BLaER1 treated with 17β-estradiol and CSF1 and Interleukin-3, amounts not matched to agents 10 nM and 100 nM (cell line): Measurements from ENCODE around the gene LTF.
"Not testable (repeated sequence)": the region's sequence is repeated elsewhere in the genome, so short reads cannot be mapped to it uniquely, and the experiment has no call there.

ENCODE experiments used
- H3K27ac ChIP-seq, 11 experiments: shearing (Covaris generic); formaldehyde crosslinking; 2 replicates each; pipeline ENCODE4 v1.8.1; 2022
- H3K27me3 ChIP-seq, 11 experiments: shearing (Covaris generic); formaldehyde crosslinking; 2 replicates each; pipeline ENCODE4 v1.8.1; 2022
- H3K36me3 ChIP-seq, 11 experiments: shearing (Covaris generic); formaldehyde crosslinking; 2 replicates each; pipeline ENCODE4 v1.8.1; 2022
- H3K4me1 ChIP-seq, 10 experiments: shearing (Covaris generic); formaldehyde crosslinking; 2 replicates each; pipeline ENCODE4 v1.8.1; 2022
- H3K4me2 ChIP-seq, 11 experiments: shearing (Covaris generic); formaldehyde crosslinking; 2 replicates each; pipeline ENCODE4 v1.8.1; 2022
- H3K4me3 ChIP-seq, 10 experiments: shearing (Covaris generic); formaldehyde crosslinking; 2 replicates each; pipeline ENCODE4 v1.8.1; 2022
- H3K9ac ChIP-seq, 11 experiments: shearing (Covaris generic); formaldehyde crosslinking; 2 replicates each; pipeline ENCODE4 v1.8.1; 2022
- H3K9me3 ChIP-seq, 11 experiments: shearing (Covaris generic); formaldehyde crosslinking; replicated peaks in 1 of 11; 2 replicates each; pipeline ENCODE4 v1.8.1; 2022
- H4K20me1 ChIP-seq, 11 experiments: shearing (Covaris generic); formaldehyde crosslinking; 2 replicates each; pipeline ENCODE4 v1.8.1; 2022
- Cebpa-rat ChIP-seq, 11 experiments: shearing (Covaris generic); IDR thresholded peaks; 2 replicates each; pipeline ENCODE4 v1.8.1; 2022

Gene LTF

DNA sequence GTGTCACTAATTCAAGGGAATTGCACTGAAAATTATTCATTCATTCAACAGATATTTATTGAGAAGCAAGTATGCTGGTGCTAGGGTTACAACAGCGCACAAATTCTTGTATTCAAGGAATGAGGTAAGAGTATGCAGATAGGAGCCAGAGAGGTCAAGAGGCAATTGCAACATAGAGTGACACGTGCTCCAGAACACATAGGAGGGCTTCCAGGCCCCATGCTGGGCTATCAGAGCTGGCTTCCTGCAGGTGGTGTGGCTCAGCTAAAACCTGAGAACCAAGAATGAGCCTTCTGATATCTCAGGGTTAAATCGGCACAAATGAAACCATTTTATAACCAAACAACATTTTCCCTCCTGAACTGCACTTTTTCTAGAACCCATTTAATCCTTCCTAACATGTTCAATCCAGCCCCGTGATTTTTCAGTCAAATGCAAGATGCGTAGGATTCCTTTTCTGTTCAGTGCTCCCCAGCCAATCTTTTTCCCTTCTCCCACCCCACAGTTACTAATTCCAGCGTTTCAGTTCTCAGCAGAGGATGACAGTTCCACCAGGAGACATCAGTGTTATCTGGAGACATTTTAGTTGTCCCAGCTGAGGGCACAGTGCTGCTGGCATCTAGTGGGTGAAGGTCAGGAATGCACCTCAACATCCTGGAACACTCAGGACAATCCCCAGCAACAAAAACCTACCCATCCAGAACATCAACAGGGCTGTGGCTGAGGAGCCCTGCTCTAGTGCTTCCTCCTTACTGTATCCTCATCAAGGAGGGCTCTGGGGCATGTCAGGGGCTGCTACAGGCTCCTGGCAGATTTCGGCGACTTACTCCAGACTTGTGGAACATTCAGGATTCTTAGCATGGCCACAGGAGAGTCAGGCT lies 70.9 kb downstream of the LTF start:
- no peaks in the 10 kb centered on the region for H3K36me3 ChIP-seq
- H3K27ac ChIP-seq = no peak overlapping the region; a peak in 1 of 22 replicates
- TF ChIP-seq Cebpa-rat (IDR thresholded peaks at IDR 0.05) = no peak
- no peaks in the 10 kb centered on the region for H4K20me1 ChIP-seq
- H3K27me3 ChIP-seq = no peaks in the 10 kb centered on the region
- H3K9me3 ChIP-seq = no peaks in the 10 kb centered on the region; a peak in 1 of 22 replicates
- H3K4me3 ChIP-seq = no peak overlapping the region
- peak overlapping the region in 3 of 11 experiments; percentile 76 to 94 (median 85); a peak in 5 of 22 replicates for H3K4me2 ChIP-seq
- H3K4me1 ChIP-seq = peaks cover 6 to 78% (median 15%) of the 10 kb centered on the region in 10 experiments; a peak in 18 of 20 replicates
- 0 out of 22 replicates have a peak overlapping the region, but pooled peaks of 1 of the 11 experiments have one; percentile 6 for H3K9ac ChIP-seq

DNA sequence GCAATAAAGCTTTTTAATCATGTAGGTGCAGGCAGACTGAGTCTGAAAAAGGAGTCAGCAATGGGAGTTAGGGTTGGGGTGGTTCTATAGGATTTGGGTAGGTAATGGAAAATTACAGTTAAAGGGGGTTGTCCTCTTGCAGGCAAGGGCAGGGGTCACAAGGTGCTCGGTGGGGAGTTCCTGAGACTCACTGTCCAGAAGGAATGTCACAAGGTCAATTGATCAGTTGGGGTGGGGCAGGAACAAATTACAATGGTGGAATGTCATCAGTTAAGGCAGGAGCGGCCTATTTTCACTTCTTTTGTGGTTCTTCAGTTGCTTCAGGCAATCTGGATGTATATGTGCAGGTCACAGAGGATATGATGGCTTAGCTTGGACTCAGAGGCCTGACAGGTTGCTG lies 71.7 kb downstream of the LTF start:
- Histone ChIP-seq H3K4me1 (peaks cover 6 to 78% (median 15%) of the 10 kb centered on the region in 10 experiments; a peak in 18 of 20 replicates), H3K36me3 (no peaks in the 10 kb centered on the region), H3K4me3 (no peak overlapping the region), H3K9ac (no peak overlapping the region), H3K27me3 (no peaks in the 10 kb centered on the region), H3K27ac (no peak overlapping the region), H3K9me3 (peaks cover 0 to 4% (median under 1%) of the 10 kb centered on the region in 11 experiments; a peak in 8 of 22 replicates), H4K20me1 (no peaks in the 10 kb centered on the region), H3K4me2 (peak overlapping the region in 2 of 11 experiments; percentile 85 to 94; a peak in 4 of 22 replicates)
- TF ChIP-seq Cebpa-rat (IDR thresholded peaks at IDR 0.05) = no peak

DNA sequence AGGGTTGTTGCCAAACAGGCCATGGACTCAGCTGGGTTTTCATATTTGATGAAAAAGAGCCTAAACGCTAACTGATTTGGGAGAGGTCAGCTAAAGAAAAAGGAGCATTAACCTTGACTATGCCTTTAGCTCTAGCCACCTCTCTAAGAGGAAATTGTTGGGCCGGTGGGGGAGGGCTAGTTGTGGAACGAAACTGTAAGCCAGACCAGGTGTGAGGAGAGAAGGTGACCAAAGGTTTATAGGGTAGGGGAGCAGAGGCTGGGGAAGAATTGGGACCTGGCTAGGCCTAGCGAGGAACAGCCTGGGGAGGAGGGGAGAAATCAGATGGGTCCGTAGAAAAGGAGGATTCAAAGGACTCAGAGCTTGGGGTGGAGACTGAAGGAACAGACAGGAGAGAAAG lies 73.2 kb downstream of the LTF start:
- H3K9me3 ChIP-seq = peaks cover 0 to 15% (median 10%) of the 10 kb centered on the region in 11 experiments; a peak in 11 of 22 replicates
- peaks cover 5 to 79% (median 13%) of the 10 kb centered on the region in 10 experiments; a peak in 18 of 20 replicates for H3K4me1 ChIP-seq
- H4K20me1 ChIP-seq, H3K27me3 ChIP-seq, H3K9ac ChIP-seq, H3K4me3 ChIP-seq, H3K27ac ChIP-seq, H3K36me3 ChIP-seq: not testable (repeated sequence)
- H3K4me2 ChIP-seq = peak overlapping the region in 1 of 11 experiments; percentile 94; a peak in 1 of 22 replicates

DNA sequence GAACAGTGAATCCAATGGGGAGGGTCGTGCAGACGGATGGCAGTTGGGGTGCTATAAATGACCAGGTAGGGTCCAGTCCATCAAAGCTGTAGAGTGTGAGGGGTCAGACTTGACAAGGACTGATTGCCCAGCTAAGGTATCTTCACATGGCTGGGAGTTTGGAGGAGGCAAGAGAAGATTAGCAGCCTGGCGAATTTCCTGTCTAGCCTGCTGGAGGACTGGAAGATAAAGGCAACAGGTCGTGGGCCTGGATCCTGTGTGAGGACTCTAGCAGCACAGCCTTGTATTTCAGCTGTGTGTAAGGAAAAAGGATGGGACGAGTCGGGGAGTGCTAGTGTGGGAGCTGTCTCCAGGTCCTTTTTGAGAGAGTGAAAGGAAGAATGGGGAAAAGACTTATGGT lies 75.4 kb downstream of the LTF start:
- no peaks in the 10 kb centered on the region for H3K27me3 ChIP-seq
- no peak for TF ChIP-seq Cebpa-rat (IDR thresholded peaks at IDR 0.05)
- H3K9me3 ChIP-seq = peaks cover 0 to 15% (median 10%) of the 10 kb centered on the region in 11 experiments; a peak in 12 of 22 replicates
- no peaks in the 10 kb centered on the region for H4K20me1 ChIP-seq
- no peaks in the 10 kb centered on the region for H3K36me3 ChIP-seq
- H3K4me1 ChIP-seq = peaks cover 8 to 79% (median 15%) of the 10 kb centered on the region in 10 experiments
- H3K4me3 ChIP-seq = no peak overlapping the region
- peak overlapping the region in 3 of 11 experiments; percentile 1 to 44 (median 3); a peak in 2 of 22 replicates for H3K27ac ChIP-seq
- no peak overlapping the region for H3K9ac ChIP-seq
- H3K4me2 ChIP-seq = peak overlapping the region in 3 of 11 experiments; percentile 33 to 82 (median 72); a peak in 5 of 22 replicates

DNA sequence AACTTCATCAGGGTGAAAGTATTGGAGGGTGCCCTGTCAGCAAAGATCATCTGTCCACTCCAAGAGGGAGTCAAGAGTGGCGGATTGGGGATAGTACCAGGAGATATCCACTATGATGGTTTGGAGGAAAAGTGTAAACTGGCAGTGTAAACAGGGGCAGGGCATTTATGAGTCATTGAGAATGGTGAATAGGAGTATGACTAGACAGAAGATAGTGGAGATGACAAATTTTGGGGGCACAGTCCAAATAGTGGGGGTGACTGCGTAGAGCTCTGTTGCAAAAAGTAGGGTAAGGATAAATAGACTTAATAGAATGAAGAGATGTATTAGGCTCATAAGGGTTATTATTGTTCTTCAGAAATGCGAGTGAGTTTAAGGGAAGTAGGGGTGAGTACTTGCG lies 75.9 kb downstream of the LTF start:
- H3K9ac ChIP-seq, H3K4me3 ChIP-seq, H3K36me3 ChIP-seq, H4K20me1 ChIP-seq, H3K27me3 ChIP-seq: not testable (repeated sequence)
- H3K4me2 ChIP-seq = peak overlapping the region in 3 of 11 experiments; percentile 33 to 82 (median 72); a peak in 5 of 22 replicates
- peaks cover 13 to 79% (median 20%) of the 10 kb centered on the region in 10 experiments for H3K4me1 ChIP-seq
- peak overlapping the region in 3 of 11 experiments; percentile 30 to 63 (median 44); a peak in 3 of 22 replicates for H3K27ac ChIP-seq
- peaks cover 0 to 15% (median 10%) of the 10 kb centered on the region in 11 experiments; a peak in 12 of 22 replicates for H3K9me3 ChIP-seq

DNA sequence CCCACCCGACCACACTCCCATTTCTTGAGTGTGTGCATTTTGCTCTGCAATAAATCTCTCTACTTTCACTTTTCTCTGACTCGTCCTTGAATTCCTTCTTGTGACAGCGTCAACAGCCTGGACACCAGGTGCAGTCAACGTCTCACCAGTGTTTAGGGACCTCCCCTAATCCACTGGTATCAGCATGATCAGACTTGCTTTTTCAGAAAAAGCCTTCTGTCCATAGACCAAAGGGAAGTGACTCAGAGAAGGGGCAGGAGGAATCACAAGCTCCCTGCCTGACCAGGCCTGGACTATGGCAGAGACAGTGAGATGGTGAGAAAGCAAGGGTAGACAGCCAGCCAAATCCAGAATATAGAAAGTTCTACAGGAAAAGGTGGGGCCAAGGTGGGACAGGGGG lies 78.5 kb downstream of the LTF start:
- H3K27me3 ChIP-seq = no peaks in the 10 kb centered on the region
- peaks cover 27 to 90% (median 31%) of the 10 kb centered on the region in 10 experiments for H3K4me1 ChIP-seq
- H3K36me3 ChIP-seq = no peaks in the 10 kb centered on the region
- peak overlapping the region in 3 of 11 experiments; percentile 11 to 31 (median 23); a peak in 3 of 22 replicates for H3K27ac ChIP-seq
- H3K4me2 ChIP-seq = peak overlapping the region in 4 of 11 experiments; percentile 9 to 82 (median 66); a peak in 7 of 22 replicates
- H3K9ac ChIP-seq = peak overlapping the region in 1 of 11 experiments; percentile 32; a peak in 1 of 22 replicates
- H3K9me3 ChIP-seq = peaks cover 0 to 15% (median 10%) of the 10 kb centered on the region in 11 experiments; a peak in 12 of 22 replicates
- H4K20me1 ChIP-seq = no peaks in the 10 kb centered on the region
- no peak overlapping the region for H3K4me3 ChIP-seq
- no peak for TF ChIP-seq Cebpa-rat (IDR thresholded peaks at IDR 0.05)
